Loucy (cell line): ENCODE data around the gene MON2.
"Not testable (repeated sequence)": the region's sequence is repeated elsewhere in the genome, so short reads cannot be mapped to it uniquely, and the experiment has no call there.

Experiments
- H2AFZ ChIP-seq: fragments of 200-600 bp; sonication (generic); 2 replicates; pipeline ENCODE4 v1.6.0; 2016; ENCODE audit warnings: antibody characterized with exemption, mild to moderate bottlenecking, low read length, moderate library complexity
- H3F3A ChIP-seq: fragments of 200-600 bp; 2 replicates; pipeline ENCODE4 v1.6.0; 2016; ENCODE audit warnings: antibody characterized with exemption, low read depth, mild to moderate bottlenecking
- H3K27me3 ChIP-seq: fragments of 200-600 bp; sonication (generic); 2 replicates; pipeline ENCODE4 v1.6.1; 2014; ENCODE audit warnings: low read length, mild to moderate bottlenecking; ENCODE audit not compliant: insufficient read depth, poor library complexity, severe bottlenecking
- H3K36me3 ChIP-seq: fragments of 200-600 bp; sonication (generic); 2 replicates; pipeline ENCODE4 v1.6.1; 2016; ENCODE audit warnings: low read length; ENCODE audit not compliant: insufficient read depth
- H3K4me1 ChIP-seq: fragments of 200-600 bp; sonication (generic); 2 replicates; pipeline ENCODE4 v1.5.1; 2014; ENCODE audit warnings: low read length, mild to moderate bottlenecking; ENCODE audit not compliant: insufficient read depth, poor library complexity, severe bottlenecking
- H3K4me2 ChIP-seq: fragments of 200-600 bp; sonication (generic); 2 replicates; pipeline ENCODE4 v1.6.0; 2014; ENCODE audit warnings: antibody characterized with exemption, low read length, low read depth, mild to moderate bottlenecking; ENCODE audit not compliant: poor library complexity, severe bottlenecking
- H3K4me3 ChIP-seq: fragments of 200-600 bp; sonication (generic); 2 replicates; pipeline ENCODE4 v1.5.1; 2014; ENCODE audit warnings: low read length, mild to moderate bottlenecking, mixed read lengths; ENCODE audit not compliant: poor library complexity, severe bottlenecking
- H3K79me2 ChIP-seq: fragments of 200-600 bp; sonication (generic); 2 replicates; pipeline ENCODE4 v1.6.1; 2014; ENCODE audit warnings: low read length; ENCODE audit not compliant: insufficient read depth
- H3K9ac ChIP-seq: fragments of 200-600 bp; sonication (generic); 2 replicates; pipeline ENCODE4 v1.6.0; 2014; ENCODE audit warnings: mild to moderate bottlenecking, low read depth, low read length, moderate library complexity; ENCODE audit not compliant: poor library complexity, severe bottlenecking
- H3K9me2 ChIP-seq: fragments of 200-600 bp; sonication (generic); replicated peaks from 2 replicates; pipeline ENCODE4 v1.6.1; 2016; ENCODE audit warnings: low read depth, low read length, mixed read lengths
- H3K9me3 ChIP-seq: fragments of 200-600 bp; sonication (generic); 2 replicates; pipeline ENCODE4 v1.6.1; 2014; ENCODE audit warnings: mild to moderate bottlenecking, antibody characterized with exemption, low read length, low read depth; ENCODE audit not compliant: insufficient read depth
- H4K20me1 ChIP-seq: fragments of 200-600 bp; sonication (generic); 2 replicates; pipeline ENCODE4 v1.6.0; 2014; ENCODE audit warnings: antibody characterized with exemption, low read length, mild to moderate bottlenecking; ENCODE audit not compliant: insufficient read depth, poor library complexity, severe bottlenecking
- CTCF ChIP-seq: fragments of 200-600 bp; sonication (generic); conservative IDR thresholded peaks from 2 replicates; pipeline ENCODE4 v1.5.1; 2014; ENCODE audit warnings: mild to moderate bottlenecking, antibody characterized with exemption, low read length
- EZH2phosphoT487 ChIP-seq: fragments of 200-600 bp; IDR thresholded peaks from 2 replicates; pipeline ENCODE4 v1.6.1; 2018; ENCODE audit warnings: antibody characterized with exemption, mild to moderate bottlenecking, moderate library complexity, borderline replicate concordance

The MON2 gene

GRCh38 chr12:62438098-62438692 is 28.4 kb upstream of the MON2 start:
- H3K27me3 ChIP-seq: no peaks in the 10 kb centered on the region
- peak overlapping the region; percentile 69 for H2AFZ ChIP-seq
- no peaks in the 10 kb centered on the region for H3K9me2 ChIP-seq
- no peaks in the 10 kb centered on the region for H3K79me2 ChIP-seq
- no peak overlapping the region for H3K4me3 ChIP-seq
- no peaks in the 10 kb centered on the region for H3K36me3 ChIP-seq
- no peak overlapping the region for H3K9ac ChIP-seq
- H3K4me1 ChIP-seq: peaks cover 8% of the 10 kb centered on the region
- no peak for TF ChIP-seq EZH2phosphoT487
- TF ChIP-seq CTCF: peak; percentile 82
- no peak overlapping the region for H3K4me2 ChIP-seq
- no peaks in the 10 kb centered on the region for H4K20me1 ChIP-seq
- no peaks in the 10 kb centered on the region for H3F3A ChIP-seq
- 0 out of 2 replicates have a peak, but pooled peaks cover 4% of the 10 kb centered on the region for H3K9me3 ChIP-seq

GRCh38 chr12:62446754-62447452 is 19.7 kb upstream of the MON2 start:
- H3K9me3 ChIP-seq: peaks cover 12% of the 10 kb centered on the region; the same call in 1 of the 2 replicates
- no peaks in the 10 kb centered on the region for H3K27me3 ChIP-seq
- no peak overlapping the region for H3K9ac ChIP-seq
- no peaks in the 10 kb centered on the region for H3K79me2 ChIP-seq
- TF ChIP-seq CTCF (no peak), EZH2phosphoT487 (no peak)
- no peak overlapping the region for H2AFZ ChIP-seq
- H3K36me3 ChIP-seq: no peaks in the 10 kb centered on the region
- no peaks in the 10 kb centered on the region for H4K20me1 ChIP-seq
- H3K4me2 ChIP-seq: no peak overlapping the region
- H3F3A ChIP-seq: no peaks in the 10 kb centered on the region
- H3K9me2 ChIP-seq: no peaks in the 10 kb centered on the region
- no peaks in the 10 kb centered on the region for H3K4me1 ChIP-seq
- H3K4me3 ChIP-seq: no peak overlapping the region

- no peaks in the 10 kb centered on the region for H3K36me3 ChIP-seq
- H3K9me3 ChIP-seq: peaks cover 11% of the 10 kb centered on the region; the same call in 1 of the 2 replicates
- no peaks in the 10 kb centered on the region for H3K79me2 ChIP-seq
- H3K27me3 ChIP-seq: no peaks in the 10 kb centered on the region
- no peaks in the 10 kb centered on the region for H3K4me1 ChIP-seq
- H4K20me1 ChIP-seq: no peaks in the 10 kb centered on the region
- no peaks in the 10 kb centered on the region for H3K9me2 ChIP-seq
- H3K4me2 ChIP-seq: no peak overlapping the region
- no peaks in the 10 kb centered on the region for H3F3A ChIP-seq
- H3K4me3 ChIP-seq: no peak overlapping the region
- TF ChIP-seq CTCF: no peak
- TF ChIP-seq EZH2phosphoT487: no peak
- no peak overlapping the region for H2AFZ ChIP-seq
- no peak overlapping the region for H3K9ac ChIP-seq
Observed at GRCh38 chr12:62448436-62448835, 18.2 kb upstream of the MON2 start.

- H3K9me3 ChIP-seq, H2AFZ ChIP-seq, H3K9me2 ChIP-seq, H3K4me3 ChIP-seq, H3F3A ChIP-seq, H3K27me3 ChIP-seq, H3K79me2 ChIP-seq, H4K20me1 ChIP-seq, H3K4me2 ChIP-seq, H3K4me1 ChIP-seq, H3K36me3 ChIP-seq, H3K9ac ChIP-seq: not testable (repeated sequence)
Observed at GRCh38 chr12:62455429-62455828, 11.2 kb upstream of the MON2 start.
